C4-2B (cell line): ENCODE measurements around the gene MCCD1.

Source experiments
- ZFX ChIP-seq: fragments of 450-650 bp; IDR thresholded peaks from 2 replicates; pipeline ENCODE4 v1.6.1; 2017
- TF ChIP-seq, protein P1 (sequence below): fragments of 450-650 bp; conservative IDR thresholded peaks from 2 replicates; pipeline ENCODE4 v1.5.1; 2017; ENCODE audit warnings: mild to moderate bottlenecking

DNA sequence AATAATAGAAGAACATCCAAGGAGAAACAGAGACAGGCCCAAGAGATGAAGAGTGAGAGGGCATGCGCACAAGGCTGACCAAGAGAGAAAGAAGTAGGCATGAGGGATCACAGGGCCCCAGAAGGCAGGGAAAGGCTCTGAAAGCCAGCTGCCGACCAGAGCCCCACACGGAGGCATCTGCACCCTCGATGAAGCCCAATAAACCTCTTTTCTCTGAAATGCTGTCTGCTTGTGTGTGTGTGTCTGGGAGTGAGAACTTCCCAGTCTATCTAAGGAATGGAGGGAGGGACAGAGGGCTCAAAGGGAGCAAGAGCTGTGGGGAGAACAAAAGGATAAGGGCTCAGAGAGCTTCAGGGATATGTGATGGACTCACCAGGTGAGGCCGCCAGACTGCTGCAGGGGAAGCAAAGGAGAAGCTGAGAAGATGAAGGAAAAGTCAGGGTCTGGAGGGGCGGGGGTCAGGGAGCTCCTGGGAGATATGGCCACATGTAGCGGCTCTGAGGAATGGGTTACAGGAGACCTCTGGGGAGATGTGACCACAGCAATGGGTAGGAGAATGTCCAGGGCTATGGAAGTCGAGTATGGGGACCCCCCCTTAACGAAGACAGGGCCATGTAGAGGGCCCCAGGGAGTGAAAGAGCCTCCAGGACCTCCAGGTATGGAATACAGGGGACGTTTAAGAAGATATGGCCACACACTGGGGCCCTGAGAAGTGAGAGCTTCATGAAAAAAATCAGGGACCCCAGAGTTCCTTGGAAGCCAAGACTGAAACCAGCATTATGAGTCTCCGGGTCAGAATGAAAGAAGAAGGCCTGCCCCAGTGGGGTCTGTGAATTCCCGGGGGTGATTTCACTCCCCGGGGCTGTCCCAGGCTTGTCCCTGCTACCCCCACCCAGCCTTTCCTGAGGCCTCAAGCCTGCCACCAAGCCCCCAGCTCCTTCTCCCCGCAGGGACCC lies 45.6 kb downstream of the MCCD1 start:
- TF ChIP-seq, protein P1, sequence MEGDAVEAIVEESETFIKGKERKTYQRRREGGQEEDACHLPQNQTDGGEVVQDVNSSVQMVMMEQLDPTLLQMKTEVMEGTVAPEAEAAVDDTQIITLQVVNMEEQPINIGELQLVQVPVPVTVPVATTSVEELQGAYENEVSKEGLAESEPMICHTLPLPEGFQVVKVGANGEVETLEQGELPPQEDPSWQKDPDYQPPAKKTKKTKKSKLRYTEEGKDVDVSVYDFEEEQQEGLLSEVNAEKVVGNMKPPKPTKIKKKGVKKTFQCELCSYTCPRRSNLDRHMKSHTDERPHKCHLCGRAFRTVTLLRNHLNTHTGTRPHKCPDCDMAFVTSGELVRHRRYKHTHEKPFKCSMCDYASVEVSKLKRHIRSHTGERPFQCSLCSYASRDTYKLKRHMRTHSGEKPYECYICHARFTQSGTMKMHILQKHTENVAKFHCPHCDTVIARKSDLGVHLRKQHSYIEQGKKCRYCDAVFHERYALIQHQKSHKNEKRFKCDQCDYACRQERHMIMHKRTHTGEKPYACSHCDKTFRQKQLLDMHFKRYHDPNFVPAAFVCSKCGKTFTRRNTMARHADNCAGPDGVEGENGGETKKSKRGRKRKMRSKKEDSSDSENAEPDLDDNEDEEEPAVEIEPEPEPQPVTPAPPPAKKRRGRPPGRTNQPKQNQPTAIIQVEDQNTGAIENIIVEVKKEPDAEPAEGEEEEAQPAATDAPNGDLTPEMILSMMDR = no peak
- TF ChIP-seq ZFX = no peak
